SK-N-MC (cell line): ENCODE results near the gene STMND1.

Experiments
- DNase-seq: peaks from one replicate; pipeline ENCODE4 v3.0.0-alpha.2; 2011; ENCODE audit warnings: low read depth, low spot score
- H3K27ac ChIP-seq: fragments of 200-600 bp; sonication (generic); 2 replicates; pipeline ENCODE4 v1.5.1; 2016; ENCODE audit warnings: mixed run types
- H3K36me3 ChIP-seq: fragments of 200-600 bp; sonication (generic); 2 replicates; pipeline ENCODE4 v1.6.1; 2017; ENCODE audit warnings: antibody characterized with exemption, low read length, mixed read lengths; ENCODE audit not compliant: insufficient read depth
- H3K4me3 ChIP-seq: fragments of 200-600 bp; sonication (generic); 2 replicates; pipeline ENCODE4 v1.5.1; 2016
- H3K9ac ChIP-seq: fragments of 200-600 bp; sonication (generic); 2 replicates; pipeline ENCODE4 v1.8.0; 2017; ENCODE audit warnings: mixed run types, mixed read lengths; ENCODE audit not compliant: insufficient read length
- H3K9me3 ChIP-seq: fragments of 200-600 bp; sonication (generic); 2 replicates; pipeline ENCODE4 v1.6.1; 2017; ENCODE audit warnings: low read depth, mild to moderate bottlenecking, antibody characterized with exemption, low read length, moderate library complexity, mixed read lengths
- EZH2 ChIP-seq: fragments of 200-600 bp; sonication (generic); IDR thresholded peaks from one replicate; pipeline ENCODE4 v1.6.1; 2017; ENCODE audit warnings: antibody characterized with exemption
- FOXP2 ChIP-seq: optimal IDR thresholded peaks from 2 replicates; pipeline ENCODE3; 2011; ENCODE audit warnings: mild to moderate bottlenecking, moderate library complexity; ENCODE audit not compliant: insufficient read depth; ENCODE audit errors: extremely low read length, control extremely low read depth
- POLR2AphosphoS5 ChIP-seq: IDR thresholded peaks from 2 replicates; pipeline ENCODE4 v1.6.1; 2012; ENCODE audit warnings: mild to moderate bottlenecking, low read depth, low read length, borderline replicate concordance

The STMND1 gene

DNA sequence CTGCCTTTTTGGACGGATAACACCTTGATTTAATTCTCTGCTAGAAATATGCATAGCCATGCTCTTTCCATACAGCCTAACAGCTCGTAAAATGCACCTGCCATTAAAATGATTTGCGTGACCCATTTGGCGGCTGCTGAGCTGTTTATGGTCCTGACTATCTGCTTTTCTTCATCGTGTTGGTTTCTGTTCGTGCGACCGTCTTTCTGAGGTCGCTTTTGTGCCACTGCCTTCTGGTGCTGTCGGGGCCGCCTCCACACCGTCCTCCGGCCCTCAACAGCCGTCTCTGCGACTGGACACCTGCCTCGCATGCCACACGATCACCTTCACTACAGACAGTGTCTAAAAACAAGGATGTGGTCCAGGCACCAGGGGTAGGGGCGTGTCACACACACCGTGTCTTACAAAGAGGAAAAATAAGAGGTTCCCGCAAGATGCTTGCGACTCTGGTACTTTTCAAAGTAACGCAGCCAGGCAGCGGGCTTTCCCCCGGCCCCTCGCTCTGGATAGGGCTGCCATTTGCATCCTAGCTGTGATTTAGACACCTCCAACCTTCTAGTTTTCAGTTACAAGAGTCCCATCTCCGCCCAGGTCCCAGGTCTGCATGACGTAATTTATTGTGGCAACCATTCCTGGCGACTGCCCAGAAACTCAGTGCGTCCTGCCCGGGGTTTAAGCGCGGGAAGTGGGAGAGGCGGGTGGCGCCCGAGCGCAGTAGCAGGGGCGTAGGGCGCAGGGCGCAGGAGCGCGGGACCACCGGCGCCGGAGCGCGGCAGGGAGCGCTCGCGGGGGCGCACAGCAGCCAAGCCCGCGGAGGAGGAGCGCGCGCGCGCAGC lies at the start of gene STMND1:
STMND1 (plus strand) TSS at position 629 of the 836 bp plus-strand sequence. CDS start 208 bp downstream, outside the sequence.
- Histone ChIP-seq H3K27ac (no peak within 1 kb of the TSS), H3K9me3 (no peaks in the 10 kb centered on the region), H3K4me3 (peak within 1 kb of the TSS; percentile 74), H3K9ac (no peak within 1 kb of the TSS), H3K36me3 (no peaks in the 10 kb centered on the region)
- TF ChIP-seq FOXP2 = no peak
- TF ChIP-seq EZH2 = no peak
- TF ChIP-seq POLR2AphosphoS5 = no peak
- no peak for DNase-seq

DNA sequence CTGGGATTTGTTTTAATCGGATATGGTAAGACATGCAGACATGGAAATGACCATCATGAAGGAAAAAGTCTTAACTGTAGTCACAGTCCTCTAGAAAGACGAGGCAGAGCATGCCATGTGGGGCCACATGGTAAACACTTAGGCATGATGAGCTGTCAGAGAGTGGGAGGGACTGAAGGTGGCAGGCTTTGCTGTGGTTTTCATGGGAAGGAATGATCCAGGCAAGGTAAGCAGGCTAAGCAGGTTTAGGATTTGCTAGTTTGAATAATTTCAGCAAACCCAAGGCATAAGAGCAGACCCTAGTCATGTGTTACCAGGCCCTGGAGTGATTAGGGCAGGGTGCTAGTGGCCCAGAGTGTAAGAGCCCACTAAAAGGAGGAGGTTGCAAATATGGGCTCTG lies 47.2 kb upstream of the STMND1 start:
- TF ChIP-seq FOXP2 (no peak), EZH2 (no peak), POLR2AphosphoS5 (no peak)
- Histone ChIP-seq H3K36me3 (no peaks in the 10 kb centered on the region), H3K9ac (no peak overlapping the region), H3K4me3 (no peak overlapping the region), H3K27ac (no peak overlapping the region), H3K9me3 (no peaks in the 10 kb centered on the region)
- no peak for DNase-seq

DNA sequence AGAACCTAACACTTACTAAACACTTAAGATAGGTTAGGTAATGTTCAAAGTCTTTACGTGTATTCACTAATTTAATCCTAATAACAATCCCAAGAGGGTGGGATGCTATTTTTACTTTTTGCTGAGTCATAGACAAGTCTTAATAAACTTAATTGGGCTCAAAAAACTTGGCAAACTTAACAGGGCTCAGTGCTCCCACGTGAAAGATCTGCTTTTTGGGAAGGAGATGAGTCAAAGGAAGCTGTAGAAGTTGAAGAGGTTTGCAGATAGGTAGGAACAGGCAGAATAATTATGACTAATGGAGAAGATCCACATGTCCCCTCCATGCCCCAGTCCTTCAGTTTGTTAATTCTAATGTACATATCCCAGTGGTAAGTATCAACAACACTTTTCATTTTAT lies 44.5 kb upstream of the STMND1 start:
- TF ChIP-seq EZH2 (no peak), POLR2AphosphoS5 (no peak), FOXP2 (no peak)
- no peaks in the 10 kb centered on the region for H3K36me3 ChIP-seq
- H3K4me3 ChIP-seq = no peak overlapping the region
- DNase-seq = no peak
- no peak overlapping the region for H3K9ac ChIP-seq
- no peak overlapping the region for H3K27ac ChIP-seq
- H3K9me3 ChIP-seq = no peaks in the 10 kb centered on the region

DNA sequence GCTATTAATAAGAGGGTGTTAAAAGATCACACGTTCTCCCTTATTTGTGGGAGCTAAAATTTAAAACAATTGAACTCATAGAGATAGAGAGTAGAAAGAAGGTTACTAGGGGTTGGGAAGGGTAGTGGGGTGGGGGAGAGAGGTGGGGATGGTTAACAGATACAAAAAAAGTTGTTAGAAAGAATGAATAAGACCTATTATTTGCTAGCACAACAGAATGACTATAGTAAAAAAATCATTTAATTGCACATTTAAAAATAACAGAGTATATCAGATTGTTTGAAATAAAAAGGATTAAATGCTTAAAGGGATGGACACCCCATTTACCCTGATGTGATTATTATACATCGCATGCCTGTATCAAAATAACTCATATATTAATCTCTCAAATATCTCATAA lies 43.3 kb upstream of the STMND1 start:
- no peak overlapping the region for H3K9ac ChIP-seq

DNA sequence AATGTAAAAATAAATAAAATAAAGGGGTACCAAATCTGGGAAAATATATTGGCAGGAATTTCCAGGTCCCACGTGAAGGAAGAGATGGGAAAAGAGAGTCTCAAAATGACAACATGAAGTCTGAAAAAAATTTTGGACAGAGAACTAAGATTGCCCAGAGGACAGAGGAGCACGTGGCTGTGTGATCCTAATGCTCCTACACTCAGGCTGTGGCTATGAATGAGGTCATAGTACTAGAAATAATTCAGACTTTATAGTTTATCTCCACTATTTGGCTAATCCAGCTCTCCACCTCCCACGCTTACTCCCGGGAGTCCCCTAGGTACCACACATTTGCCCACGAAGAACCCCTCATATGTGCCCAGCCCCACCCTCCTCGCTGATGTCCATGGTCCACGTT lies 42.8 kb upstream of the STMND1 start:
- no peak for DNase-seq
- H3K9ac ChIP-seq = no peak overlapping the region
- no peaks in the 10 kb centered on the region for H3K9me3 ChIP-seq
- H3K36me3 ChIP-seq = no peaks in the 10 kb centered on the region
- no peak overlapping the region for H3K27ac ChIP-seq
- H3K4me3 ChIP-seq = no peak overlapping the region
- TF ChIP-seq POLR2AphosphoS5 (no peak), EZH2 (no peak)

More for the DNA sequence above, 43.3 kb upstream of the STMND1 start:
- no peak for DNase-seq
- no peak for TF ChIP-seq EZH2
- TF ChIP-seq POLR2AphosphoS5 = no peak
- no peak for TF ChIP-seq FOXP2
- no peak overlapping the region for H3K27ac ChIP-seq
- no peaks in the 10 kb centered on the region for H3K36me3 ChIP-seq
- no peaks in the 10 kb centered on the region for H3K9me3 ChIP-seq
- no peak overlapping the region for H3K4me3 ChIP-seq

DNA sequence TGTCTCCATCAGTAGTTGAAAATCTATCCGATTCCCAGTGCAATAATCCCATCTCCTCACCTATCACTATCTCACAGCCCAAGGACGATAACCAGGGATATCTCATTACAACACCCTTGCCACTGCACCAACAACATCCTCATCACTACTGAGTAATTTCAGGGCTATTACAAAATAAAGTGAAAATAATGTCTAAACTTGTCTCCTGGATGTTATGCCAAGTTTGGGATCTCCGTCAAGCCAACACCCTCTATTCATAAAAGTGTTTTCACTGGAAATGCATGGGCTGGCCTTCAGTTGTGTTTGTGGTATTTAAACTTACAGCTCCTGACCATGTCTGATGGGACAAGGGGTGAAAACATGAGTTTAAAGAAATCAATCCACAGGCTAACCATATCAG lies 42.0 kb upstream of the STMND1 start:
- TF ChIP-seq FOXP2 (no peak), POLR2AphosphoS5 (no peak), EZH2 (no peak)
- Histone ChIP-seq H3K36me3 (no peaks in the 10 kb centered on the region), H3K9me3 (no peaks in the 10 kb centered on the region), H3K9ac (no peak overlapping the region), H3K27ac (no peak overlapping the region), H3K4me3 (no peak overlapping the region)
- DNase-seq = no peak

DNA sequence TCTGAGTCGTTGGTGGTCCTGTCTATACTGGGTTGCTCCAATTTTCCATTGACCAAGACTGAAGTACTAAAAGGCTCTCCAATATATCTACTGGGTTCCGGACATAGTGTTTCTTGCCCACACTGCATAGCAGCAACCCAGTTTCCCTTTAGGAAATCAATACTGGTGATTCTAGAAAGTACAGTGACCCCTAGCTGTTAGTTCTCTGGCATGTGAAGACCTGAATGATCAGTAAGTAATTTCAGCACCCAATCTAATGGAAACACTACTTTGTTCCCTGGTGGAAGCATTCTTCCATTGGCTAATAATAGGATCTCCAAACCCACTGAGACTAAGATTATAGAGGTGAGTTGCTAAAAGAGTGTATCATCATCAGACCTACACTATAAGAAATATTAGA lies 40.8 kb upstream of the STMND1 start:
- no peak overlapping the region for H3K9ac ChIP-seq
- no peaks in the 10 kb centered on the region for H3K36me3 ChIP-seq
- TF ChIP-seq FOXP2 (no peak), EZH2 (no peak), POLR2AphosphoS5 (no peak)
- H3K27ac ChIP-seq = no peak overlapping the region
- H3K4me3 ChIP-seq = no peak overlapping the region
- no peaks in the 10 kb centered on the region for H3K9me3 ChIP-seq
- DNase-seq = no peak

DNA sequence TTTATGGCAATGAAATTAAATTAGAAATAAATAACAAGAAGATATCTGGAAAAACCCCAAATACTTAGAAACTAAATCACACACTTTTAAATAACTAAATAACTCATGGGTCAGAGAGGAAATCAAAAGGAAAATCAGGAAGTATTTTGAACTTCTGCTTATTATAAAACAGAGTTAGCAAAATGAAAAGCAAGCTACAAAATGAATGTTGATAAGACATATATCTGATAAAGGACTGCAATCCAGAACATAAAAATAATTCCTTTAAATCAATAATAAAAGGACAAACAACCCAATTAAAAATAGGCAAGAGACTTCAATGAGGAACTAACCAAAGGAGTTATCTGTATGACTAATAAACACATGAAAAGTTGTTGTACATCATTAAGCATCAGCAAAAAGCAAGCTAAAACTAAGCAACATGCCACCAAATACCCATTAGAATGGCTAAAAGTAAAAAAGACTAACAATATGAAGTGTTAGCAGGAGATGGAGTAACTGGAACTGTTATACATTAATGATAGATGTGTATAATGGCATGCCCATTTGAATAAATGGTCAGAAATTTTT lies 38.9 kb upstream of the STMND1 start:
- no peak overlapping the region for H3K9ac ChIP-seq
- no peaks in the 10 kb centered on the region for H3K36me3 ChIP-seq
- no peak for TF ChIP-seq EZH2
- no peak for TF ChIP-seq FOXP2
- no peak for TF ChIP-seq POLR2AphosphoS5
- H3K9me3 ChIP-seq = no peaks in the 10 kb centered on the region
- no peak overlapping the region for H3K4me3 ChIP-seq
- DNase-seq = no peak
- H3K27ac ChIP-seq = no peak overlapping the region
